GM18951 (cell line): ENCODE data around the gene ETFA.

ENCODE experiments used
- POLR2A ChIP-seq: IDR thresholded peaks from 4 replicates; pipeline ENCODE4 v1.6.1; 2011; ENCODE audit warnings: mild to moderate bottlenecking; ENCODE audit not compliant: insufficient read length, insufficient read depth; ENCODE audit errors: extremely low read depth
- in situ Hi-C: fragments of 300-500 bp; cut with MboI; formaldehyde crosslinking; loops from one replicate; pipeline ENCODE4 v1.12.0; 2022; ENCODE audit warnings: low sequenced_read_pairs, mixed read lengths, inconsistent platforms; ENCODE audit not compliant: unreplicated experiment

The ETFA gene

DNA sequence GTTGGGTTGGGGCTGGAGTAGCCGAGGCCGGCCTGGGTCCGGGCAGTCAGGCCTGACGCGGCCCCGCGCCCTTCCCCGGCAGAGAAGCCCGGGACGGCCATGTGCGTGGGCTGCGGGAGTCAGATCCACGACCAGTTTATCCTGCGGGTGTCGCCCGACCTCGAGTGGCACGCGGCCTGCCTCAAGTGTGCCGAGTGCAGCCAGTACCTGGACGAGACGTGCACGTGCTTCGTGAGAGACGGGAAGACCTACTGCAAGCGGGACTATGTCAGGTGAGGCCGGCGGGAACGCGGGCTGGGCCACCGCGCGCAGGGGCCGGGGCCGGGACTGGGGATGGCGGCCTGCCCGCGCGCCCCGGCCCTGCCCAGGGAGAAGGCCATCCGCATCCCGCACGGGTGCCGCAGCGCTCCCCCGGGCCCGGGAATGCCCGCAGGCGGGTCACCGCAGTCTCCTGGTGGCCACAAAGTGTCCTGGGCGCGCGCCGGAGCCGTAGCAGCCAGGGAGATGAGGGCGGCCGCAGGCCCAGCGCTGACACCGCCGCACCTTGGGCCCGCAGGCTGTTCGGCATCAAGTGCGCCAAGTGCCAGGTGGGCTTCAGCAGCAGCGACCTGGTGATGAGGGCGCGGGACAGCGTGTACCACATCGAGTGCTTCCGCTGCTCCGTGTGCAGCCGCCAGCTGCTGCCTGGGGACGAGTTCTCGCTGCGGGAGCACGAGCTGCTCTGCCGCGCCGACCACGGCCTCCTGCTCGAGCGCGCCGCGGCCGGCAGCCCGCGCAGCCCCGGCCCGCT, 26.6 kb upstream of the ETFA start:
- in situ Hi-C loops = no loop called here
- no peak for TF ChIP-seq POLR2A

DNA sequence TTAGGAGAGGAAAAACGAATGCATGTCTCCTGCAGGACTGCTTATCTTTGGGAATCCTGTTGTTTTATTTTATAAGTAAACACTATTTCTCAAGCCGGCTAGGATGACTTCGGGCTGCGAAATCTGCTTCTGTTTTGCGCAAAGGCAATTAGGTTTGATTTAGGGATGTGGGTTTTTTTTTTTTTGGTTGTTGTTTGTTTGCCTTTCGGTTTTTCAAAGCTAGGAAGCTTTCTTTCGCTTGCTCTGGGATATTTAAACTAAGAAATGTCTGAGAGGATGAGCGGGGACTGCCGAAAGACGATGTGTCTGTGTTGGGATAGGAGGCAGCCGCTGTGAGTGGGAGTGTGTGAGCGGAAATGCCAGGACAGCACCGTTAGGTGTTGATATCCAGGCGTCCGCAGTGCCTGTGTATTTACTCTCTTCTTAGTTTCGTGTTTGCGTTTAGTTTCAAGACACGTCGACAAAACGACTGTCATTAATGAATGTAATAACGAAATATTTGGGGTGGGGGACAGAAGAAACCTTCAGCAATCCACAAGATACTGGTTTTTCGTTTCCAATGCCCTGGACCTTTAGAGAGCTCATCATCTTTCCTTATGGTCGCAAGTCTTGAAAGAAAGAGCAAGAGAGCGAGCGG, 25.9 kb upstream of the ETFA start:
- no peak for TF ChIP-seq POLR2A
- in situ Hi-C loops = no loop called here

DNA sequence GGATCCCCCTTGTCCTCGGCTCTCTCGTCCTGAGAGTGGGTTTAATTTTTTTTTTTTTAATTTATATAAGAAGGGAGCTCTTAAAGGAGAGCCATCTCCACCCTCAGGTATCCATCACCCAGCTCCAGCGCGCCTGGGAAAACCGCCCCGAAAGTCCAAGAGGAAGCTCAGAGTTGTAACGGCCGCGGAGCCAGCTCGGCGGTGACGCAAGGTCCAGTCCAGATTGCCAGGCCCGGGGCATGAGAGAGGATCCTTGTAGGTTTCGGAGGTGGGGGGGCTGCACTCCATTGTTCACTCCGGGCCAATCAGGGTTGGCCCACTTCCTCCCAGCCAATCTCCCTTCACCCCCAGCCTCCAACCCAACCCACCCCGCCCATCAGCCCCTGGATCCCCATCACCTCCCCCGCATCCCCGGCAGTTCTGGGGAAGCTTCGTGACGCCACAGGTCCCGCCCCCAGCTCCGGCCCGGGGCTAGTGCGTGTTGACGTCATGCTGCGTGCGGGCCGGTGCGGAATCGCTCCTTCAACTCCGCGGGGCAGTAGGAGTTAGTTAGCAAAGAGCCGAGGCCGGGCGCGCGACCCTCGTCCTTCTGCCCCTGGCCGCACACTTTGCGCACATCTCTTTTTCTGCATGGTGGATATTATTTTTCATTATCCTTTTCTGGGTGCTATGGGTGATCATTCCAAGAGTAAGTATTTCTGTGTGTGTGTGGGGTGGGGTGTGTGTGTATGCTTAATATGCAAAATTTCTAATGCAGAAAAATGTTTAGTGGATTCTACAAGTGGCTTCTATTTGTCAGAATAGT, 25.2 kb upstream of the ETFA start, which contains the start of gene ISL2:
Gene ISL2, plus strand, starts transcription at position 520 of the 805 bp plus-strand sequence. Its CDS starts 111 bp downstream, at position 631.
- in situ Hi-C loops = no loop called here
- peak; percentile 92 for TF ChIP-seq POLR2A

DNA sequence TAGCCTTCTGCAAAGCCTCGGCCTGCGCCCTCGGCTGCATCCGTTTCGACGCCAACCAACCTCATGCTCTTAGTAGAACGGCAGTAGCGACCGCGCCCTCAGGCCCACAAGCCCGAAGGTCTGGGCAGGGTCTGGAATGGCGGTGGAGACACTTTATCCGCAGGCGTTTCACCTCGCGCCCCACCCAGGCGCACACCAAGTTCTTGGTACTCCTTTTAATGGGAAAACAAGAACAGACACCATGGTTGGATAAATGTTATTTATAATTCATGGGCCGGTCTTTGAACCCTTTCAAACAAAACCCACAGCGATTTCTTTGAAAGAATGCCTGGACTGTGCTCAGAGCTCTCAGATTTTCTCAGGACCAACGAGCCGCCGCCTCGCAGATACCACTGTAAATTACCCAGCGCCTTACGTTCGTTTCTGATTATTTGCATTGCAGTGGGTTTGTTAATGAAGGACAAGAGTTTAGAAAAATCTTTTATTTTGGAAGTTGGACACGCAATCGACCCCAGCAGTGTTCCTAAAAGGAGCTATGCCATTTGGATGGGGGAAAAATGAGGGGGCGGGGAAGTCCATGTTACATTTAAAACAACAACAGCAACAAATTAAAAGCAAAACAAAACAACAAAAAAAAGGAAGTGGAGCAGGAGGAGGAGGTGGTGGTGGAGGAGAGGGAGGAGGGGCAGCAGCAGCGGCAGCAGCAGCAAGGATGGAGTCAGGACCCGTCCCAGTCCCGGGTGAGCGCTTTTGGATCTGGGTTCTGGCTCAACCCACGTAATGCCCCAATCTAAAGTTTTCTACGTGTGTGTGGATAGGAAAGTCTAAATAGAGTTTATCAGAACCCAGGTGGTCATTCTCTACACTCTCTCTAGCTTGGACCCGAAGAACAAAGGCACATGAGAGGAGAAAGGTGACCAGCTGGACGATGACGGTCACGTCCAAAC, 24.3 kb upstream of the ETFA start:
- in situ Hi-C loops = no loop called here
- peak; percentile 10 for TF ChIP-seq POLR2A

DNA sequence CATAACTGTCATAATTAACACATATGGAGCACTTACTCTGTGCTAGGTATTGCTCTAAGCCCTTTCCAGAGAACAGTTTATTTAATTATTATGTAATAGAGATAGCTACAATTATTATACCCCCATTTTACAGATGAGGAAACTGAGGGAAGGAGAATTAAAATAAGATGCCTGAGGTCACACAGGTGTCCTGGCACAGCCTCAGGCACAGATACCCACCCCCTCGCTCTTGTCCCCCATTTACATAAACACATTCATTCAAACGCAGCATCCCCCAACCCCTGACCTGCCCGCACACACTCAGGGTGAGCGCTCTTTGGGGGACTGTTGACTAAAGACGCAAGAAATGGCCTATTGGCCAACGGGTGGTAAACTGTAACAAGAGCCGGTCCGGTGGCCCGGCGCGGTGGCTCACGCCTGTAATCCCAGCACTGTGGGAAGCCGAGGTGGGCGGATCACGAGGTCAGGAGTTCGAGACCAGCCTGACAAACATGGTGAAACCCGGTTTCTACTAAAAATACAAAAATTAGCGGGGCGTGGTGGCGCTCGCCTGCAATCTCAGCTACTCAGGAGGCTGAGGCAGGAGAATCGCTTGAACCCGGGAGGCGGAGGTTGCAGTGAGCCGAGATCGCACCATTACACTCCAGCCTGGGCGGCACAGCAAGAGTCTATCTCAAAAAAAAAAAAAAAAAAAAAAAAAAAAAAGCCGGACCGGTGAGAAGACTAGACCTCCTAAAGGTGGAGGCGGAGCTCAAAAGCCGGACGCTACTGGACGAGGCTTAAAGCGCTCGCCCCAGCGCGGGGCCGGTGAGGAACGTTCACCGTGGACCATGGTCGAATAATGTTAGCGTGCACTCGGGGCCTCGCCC, 23.4 kb upstream of the ETFA start:
- no peak for TF ChIP-seq POLR2A
- in situ Hi-C loops = no loop called here

DNA sequence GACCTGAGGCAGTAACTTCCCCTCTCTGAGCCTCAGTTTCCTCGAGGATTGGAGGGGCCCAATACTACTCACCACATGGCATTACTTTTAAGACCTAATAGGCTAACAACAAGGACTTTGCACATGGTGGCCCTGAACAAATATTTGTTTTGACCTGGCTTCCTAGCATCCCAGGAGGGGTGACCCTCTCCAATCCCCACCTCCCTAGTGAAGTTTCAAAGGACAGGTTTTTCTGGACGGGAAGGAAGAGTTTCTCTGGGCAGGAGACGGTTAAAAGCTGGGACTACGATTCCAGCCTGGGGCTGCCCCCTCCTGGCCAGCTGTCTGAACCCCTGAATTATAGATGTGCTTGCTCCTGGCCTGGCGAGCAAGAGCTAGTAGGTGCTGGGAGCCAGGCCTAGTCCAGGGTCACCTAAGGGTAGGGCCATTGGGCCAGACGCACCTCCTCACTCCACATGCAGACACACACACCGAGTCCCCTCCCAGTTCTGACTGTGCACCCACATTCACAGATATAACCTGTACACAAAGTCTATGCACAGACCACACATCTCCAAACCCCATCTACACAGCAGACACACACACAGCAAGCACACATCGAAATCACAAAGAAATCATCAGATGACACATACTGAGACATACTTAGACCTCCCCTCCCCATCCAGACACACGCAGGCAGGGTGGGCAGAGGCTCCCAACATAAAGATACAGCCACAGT, 22.6 kb upstream of the ETFA start:
- no peak for TF ChIP-seq POLR2A
- in situ Hi-C loops = no loop called here

DNA sequence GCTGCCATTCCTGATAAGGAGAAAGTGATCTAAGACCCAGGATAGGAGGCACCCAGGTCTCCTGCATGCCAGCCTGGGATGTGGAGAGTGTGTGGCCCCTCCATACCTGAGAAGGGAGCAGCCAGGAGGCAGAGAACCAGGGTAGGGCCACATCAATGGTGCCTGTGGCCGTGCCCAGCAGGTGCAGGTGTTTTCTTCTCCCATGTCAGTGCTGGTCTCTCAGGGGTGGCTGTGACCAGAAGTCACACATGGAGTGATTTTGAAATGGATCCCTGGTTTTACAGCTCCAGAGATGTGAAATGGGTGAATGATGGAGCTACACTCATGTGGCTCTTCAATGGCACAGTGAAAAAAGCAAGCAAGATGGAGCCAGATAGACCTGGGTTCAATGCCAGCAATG, 22.0 kb upstream of the ETFA start:
- in situ Hi-C loops = no loop called here
- no peak for TF ChIP-seq POLR2A

DNA sequence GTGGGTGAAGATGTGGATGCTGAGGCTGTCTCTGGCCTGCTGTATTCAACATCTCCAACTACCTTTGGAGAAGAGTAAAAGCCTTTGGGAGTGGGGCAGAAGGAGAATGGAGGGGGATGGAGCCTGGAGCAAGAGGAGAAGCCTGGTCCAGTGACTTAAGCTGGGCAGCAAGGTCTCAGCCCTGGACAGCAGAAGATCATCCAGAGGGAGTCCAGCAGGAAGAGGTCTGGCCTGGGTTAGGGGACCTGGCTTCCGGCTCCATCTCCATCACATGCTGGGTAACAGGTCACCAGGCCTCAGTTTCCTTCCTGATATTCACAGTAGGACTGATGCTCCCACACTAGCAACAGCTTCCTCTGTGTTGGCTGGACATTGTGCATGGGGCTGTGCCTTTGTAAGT, 21.5 kb upstream of the ETFA start:
- TF ChIP-seq POLR2A = no peak
- in situ Hi-C loops = no loop called here

DNA sequence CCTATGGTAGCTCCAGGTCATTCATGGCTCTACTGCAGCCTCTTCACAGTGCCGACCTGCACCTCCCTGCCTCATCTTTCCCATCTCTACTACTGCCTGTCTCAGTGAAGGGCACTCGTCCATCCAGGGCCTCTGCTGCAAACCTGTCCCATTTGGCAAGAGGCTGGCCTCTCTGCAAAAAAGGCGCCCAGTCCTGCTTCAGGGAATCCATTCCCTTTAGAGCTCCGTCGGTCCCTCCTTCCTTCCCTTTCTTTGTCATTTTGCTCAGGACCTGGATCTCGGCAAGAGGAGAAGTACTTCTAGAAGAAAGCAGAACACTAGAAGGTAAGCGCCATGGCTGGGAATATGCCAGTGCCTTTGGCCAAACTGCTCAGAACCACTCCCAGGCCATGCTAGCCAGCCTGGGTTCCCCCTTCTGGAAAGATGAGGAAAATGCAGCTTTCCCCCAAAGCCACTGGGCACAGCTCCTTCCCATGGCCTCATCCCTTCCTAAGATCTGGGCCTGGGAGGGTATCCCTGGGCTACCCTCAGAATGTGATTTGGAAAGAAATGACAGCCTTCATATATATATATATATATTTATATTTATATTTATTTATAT, 18.9 kb upstream of the ETFA start:
- no peak for TF ChIP-seq POLR2A
- in situ Hi-C loops = no loop called here

DNA sequence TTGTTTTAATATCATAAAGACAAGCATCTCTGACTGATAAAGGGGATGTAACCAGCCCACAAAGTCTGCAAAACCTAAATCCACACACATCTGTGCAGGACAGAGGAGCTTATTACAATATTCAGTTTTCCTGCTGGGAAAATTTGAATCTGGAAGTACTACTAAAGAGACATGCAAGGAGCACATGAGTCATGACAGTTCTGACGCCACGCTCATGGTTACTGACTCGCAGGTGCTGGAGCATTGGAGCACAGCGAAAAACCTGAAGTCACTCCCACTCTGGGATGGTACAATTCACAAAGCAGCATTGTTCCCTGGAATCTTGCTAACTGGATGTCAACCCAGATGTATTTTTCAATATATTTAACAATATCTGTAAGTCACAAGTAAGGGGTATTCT, 17.7 kb upstream of the ETFA start:
- in situ Hi-C loops = no loop called here
- TF ChIP-seq POLR2A = no peak
